ENCODE measurements around the gene POLD3.
"Not testable (repeated sequence)": the region's sequence is repeated elsewhere in the genome, so short reads cannot be mapped to it uniquely, and the experiment has no call there.

The POLD3 gene

GRCh38 chr11:74636630-74637184 lies 44.3 kb downstream of the POLD3 start:
- DNase-seq (ENCODE audit: insufficient read length, low spot score) (no peak), FAIRE-seq (no peak)

- DNase-seq (ENCODE audit: insufficient read length, low spot score), result no peak
- no peak for FAIRE-seq
These were observed 45.3 kb downstream of the POLD3 start for GRCh38 chr11:74637700-74638099.

GRCh38 chr11:74638869-74639268 lies 46.5 kb downstream of the POLD3 start:
- FAIRE-seq (no peak), DNase-seq (ENCODE audit: insufficient read length, low spot score) (no peak)

- FAIRE-seq (no peak), DNase-seq (ENCODE audit: insufficient read length, low spot score) (no peak)
These were observed 47.2 kb downstream of the POLD3 start for GRCh38 chr11:74639533-74639932.

GRCh38 chr11:74641289-74641688 lies 48.9 kb downstream of the POLD3 start:
- FAIRE-seq (no peak), DNase-seq (ENCODE audit: insufficient read length, low spot score) (no peak)

- no peak for FAIRE-seq
These were observed 49.5 kb downstream of the POLD3 start for GRCh38 chr11:74641905-74642304.

GRCh38 chr11:74642912-74643311 lies 50.5 kb downstream of the POLD3 start:
- no peak for DNase-seq (ENCODE audit: insufficient read length, low spot score)
- no peak for FAIRE-seq

More at GRCh38 chr11:74641905-74642304, 49.5 kb downstream of the POLD3 start:
- no peak for DNase-seq (ENCODE audit: insufficient read length, low spot score)

GRCh38 chr11:74644081-74644480 lies 51.7 kb downstream of the POLD3 start:
- DNase-seq (ENCODE audit: insufficient read length, low spot score), result no peak
- no peak for FAIRE-seq

GRCh38 chr11:74646215-74646614 lies 53.8 kb downstream of the POLD3 start:
- FAIRE-seq, result no peak

GRCh38 chr11:74646954-74647353 lies 54.6 kb downstream of the POLD3 start:
- DNase-seq (ENCODE audit: insufficient read length, low spot score), result no peak
- no peak for FAIRE-seq

More at GRCh38 chr11:74646215-74646614, 53.8 kb downstream of the POLD3 start:
- no peak for DNase-seq (ENCODE audit: insufficient read length, low spot score)

- DNase-seq (ENCODE audit: insufficient read length, low spot score) (no peak), FAIRE-seq (no peak)
These were observed 55.0 kb downstream of the POLD3 start for GRCh38 chr11:74647404-74647803.

- FAIRE-seq, result no peak
- no peak for DNase-seq (ENCODE audit: insufficient read length, low spot score)
These were observed 55.4 kb downstream of the POLD3 start for GRCh38 chr11:74647831-74648230.

GRCh38 chr11:74648894-74649293 lies 56.5 kb downstream of the POLD3 start:
- FAIRE-seq (no peak), DNase-seq (ENCODE audit: insufficient read length, low spot score) (no peak)

- DNase-seq (ENCODE audit: insufficient read length, low spot score) (no peak), FAIRE-seq (no peak)
These were observed 58.1 kb downstream of the POLD3 start for GRCh38 chr11:74650498-74650897.

- FAIRE-seq (no peak), DNase-seq (ENCODE audit: insufficient read length, low spot score) (no peak)
These were observed 62.6 kb downstream of the POLD3 start for GRCh38 chr11:74654976-74655375.

GRCh38 chr11:74659124-74659523 lies 66.7 kb downstream of the POLD3 start:
- not testable (repeated sequence) for DNase-seq (ENCODE audit: insufficient read length, low spot score); FAIRE-seq

- no peak for FAIRE-seq
- DNase-seq (ENCODE audit: insufficient read length, low spot score), result no peak
These were observed 70.2 kb downstream of the POLD3 start for GRCh38 chr11:74662487-74663103.

- FAIRE-seq (no peak), DNase-seq (ENCODE audit: insufficient read length, low spot score) (no peak)
These were observed 70.9 kb downstream of the POLD3 start for GRCh38 chr11:74663315-74663714.

- FAIRE-seq (no peak), DNase-seq (ENCODE audit: insufficient read length, low spot score) (no peak)
These were observed 77.1 kb downstream of the POLD3 start for GRCh38 chr11:74669211-74670160.

- FAIRE-seq, result no peak
- no peak for DNase-seq (ENCODE audit: insufficient read length, low spot score)
These were observed 77.8 kb downstream of the POLD3 start for GRCh38 chr11:74670171-74670570.

GRCh38 chr11:74671520-74672196 lies 79.3 kb downstream of the POLD3 start:
- FAIRE-seq (no peak), DNase-seq (ENCODE audit: insufficient read length, low spot score) (no peak)

All from GM19239 (cell line).